ENCODE results near the gene ZNF570. TPM values are rescaled to one million over a fixed set of nuclear protein-coding genes. Genes with fewer than 3 reads are reported as not detected.

The ZNF570 gene
- total RNA-seq, 1 donor from 2014 or later: 6.8 TPM

DNA sequence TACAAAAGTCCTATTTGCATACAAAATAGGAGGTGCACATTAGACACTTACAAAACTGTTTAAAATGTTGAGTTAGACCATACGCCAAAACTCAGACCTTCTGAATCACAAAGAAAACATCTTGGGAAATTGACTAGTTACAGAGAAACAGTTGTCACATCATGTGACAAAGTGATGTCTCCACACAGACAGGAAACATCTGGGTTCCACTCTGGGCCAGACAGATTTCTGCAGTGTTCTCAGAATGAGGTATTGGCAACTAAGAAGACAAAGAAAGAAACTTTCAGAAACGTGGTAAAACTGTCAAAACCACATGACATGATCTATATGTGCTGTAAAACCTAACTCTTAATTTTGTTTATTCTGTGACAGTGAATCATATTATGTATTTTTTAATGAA is 44.2 kb downstream of the ZNF570 start:
- peaks cover 49% of the 10 kb centered on the region for H3K36me3 Mint-ChIP-seq (ENCODE audit: low read depth)
- TF ChIP-seq, protein P1, sequence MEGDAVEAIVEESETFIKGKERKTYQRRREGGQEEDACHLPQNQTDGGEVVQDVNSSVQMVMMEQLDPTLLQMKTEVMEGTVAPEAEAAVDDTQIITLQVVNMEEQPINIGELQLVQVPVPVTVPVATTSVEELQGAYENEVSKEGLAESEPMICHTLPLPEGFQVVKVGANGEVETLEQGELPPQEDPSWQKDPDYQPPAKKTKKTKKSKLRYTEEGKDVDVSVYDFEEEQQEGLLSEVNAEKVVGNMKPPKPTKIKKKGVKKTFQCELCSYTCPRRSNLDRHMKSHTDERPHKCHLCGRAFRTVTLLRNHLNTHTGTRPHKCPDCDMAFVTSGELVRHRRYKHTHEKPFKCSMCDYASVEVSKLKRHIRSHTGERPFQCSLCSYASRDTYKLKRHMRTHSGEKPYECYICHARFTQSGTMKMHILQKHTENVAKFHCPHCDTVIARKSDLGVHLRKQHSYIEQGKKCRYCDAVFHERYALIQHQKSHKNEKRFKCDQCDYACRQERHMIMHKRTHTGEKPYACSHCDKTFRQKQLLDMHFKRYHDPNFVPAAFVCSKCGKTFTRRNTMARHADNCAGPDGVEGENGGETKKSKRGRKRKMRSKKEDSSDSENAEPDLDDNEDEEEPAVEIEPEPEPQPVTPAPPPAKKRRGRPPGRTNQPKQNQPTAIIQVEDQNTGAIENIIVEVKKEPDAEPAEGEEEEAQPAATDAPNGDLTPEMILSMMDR (IDR thresholded peaks at IDR 0.05): no peak
- DNase-seq (ENCODE audit: low spot score): no peak
- H3K9me3 Mint-ChIP-seq (ENCODE audit: low read depth): peaks cover 33% of the 10 kb centered on the region
- no peak overlapping the region for H3K4me3 Mint-ChIP-seq (ENCODE audit: unreplicated experiment)
- H3K27ac Mint-ChIP-seq (ENCODE audit: unreplicated experiment): no peak overlapping the region
- H3K27me3 Mint-ChIP-seq (ENCODE audit: low read depth): no peaks in the 10 kb centered on the region
- no peaks in the 10 kb centered on the region for H3K4me1 Mint-ChIP-seq (ENCODE audit: low read depth)

DNA sequence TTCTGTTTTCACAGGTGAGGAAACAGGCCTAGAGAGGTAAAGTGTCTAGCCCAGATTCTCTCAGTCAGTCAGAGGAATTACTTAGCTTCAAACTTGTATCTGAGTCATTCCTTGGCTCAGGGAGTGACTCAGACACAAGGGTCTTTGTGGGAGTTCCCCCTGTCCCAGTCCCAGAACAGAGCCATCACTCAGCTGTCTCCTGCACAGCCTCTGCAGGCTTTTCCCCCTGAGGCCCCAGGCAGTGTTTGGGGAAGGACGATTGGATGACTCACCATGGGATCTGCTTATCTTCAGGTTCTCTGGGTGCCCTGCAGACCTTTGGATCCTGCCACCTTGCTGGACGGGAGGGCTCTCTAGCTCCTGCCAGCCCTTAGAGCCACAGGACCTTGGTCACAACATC is 50.7 kb downstream of the ZNF570 start:
- Mint-ChIP-seq H3K9me3 (ENCODE audit: low read depth) (peaks cover 29% of the 10 kb centered on the region), H3K27ac (ENCODE audit: unreplicated experiment) (no peak overlapping the region), H3K4me1 (ENCODE audit: low read depth) (no peaks in the 10 kb centered on the region), H3K27me3 (ENCODE audit: low read depth) (no peaks in the 10 kb centered on the region), H3K36me3 (ENCODE audit: low read depth) (peaks cover 53% of the 10 kb centered on the region), H3K4me3 (ENCODE audit: unreplicated experiment) (no peak overlapping the region)
- TF ChIP-seq, protein P1 (IDR thresholded peaks at IDR 0.05): no peak
- DNase-seq (ENCODE audit: low spot score): no peak

DNA sequence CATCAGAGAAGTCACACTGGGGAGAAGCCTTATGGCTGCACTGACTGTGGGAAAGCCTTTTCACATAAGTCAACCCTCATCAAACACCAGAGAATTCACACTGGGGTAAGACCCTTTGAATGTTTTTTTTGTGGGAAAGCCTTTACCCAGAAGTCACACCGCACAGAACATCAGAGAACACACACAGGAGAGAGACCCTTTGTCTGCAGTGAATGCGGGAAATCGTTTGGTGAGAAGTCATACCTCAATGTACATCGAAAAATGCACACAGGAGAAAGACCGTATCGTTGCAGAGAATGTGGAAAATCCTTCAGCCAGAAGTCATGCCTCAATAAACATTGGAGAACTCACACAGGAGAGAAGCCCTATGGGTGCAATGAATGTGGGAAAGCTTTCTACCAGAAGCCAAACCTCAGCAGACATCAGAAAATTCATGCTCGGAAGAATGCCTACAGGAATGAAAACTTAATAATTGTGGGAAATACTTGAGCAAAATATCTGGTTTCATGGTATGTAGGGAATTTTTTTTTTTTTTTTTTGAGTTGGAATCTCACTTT is 68.3 kb downstream of the ZNF570 start:
- TF ChIP-seq, protein P1 (IDR thresholded peaks at IDR 0.05): no peak
- DNase-seq (ENCODE audit: low spot score): no peak
- Mint-ChIP-seq H3K4me3 (ENCODE audit: unreplicated experiment) (no peak overlapping the region), H3K27me3 (ENCODE audit: low read depth) (no peaks in the 10 kb centered on the region), H3K4me1 (ENCODE audit: low read depth) (no peaks in the 10 kb centered on the region), H3K9me3 (ENCODE audit: low read depth) (peaks cover 59% of the 10 kb centered on the region), H3K36me3 (ENCODE audit: low read depth) (peaks cover 65% of the 10 kb centered on the region), H3K27ac (ENCODE audit: unreplicated experiment) (no peak overlapping the region)

Other genes starting within 250 kb of the ZNF570 start
- 5.4 to 7.4 TPM (median 5.8 TPM) in 3 replicates for gene ZNF527, start 98.3 kb upstream of the ZNF570 start, total RNA-seq
- gene ZNF569, start 1.9 kb upstream of the ZNF570 start, total RNA-seq: 6.8 to 9.6 TPM (median 7.4 TPM) in 3 replicates
- 7.9 to 14.3 TPM (median 8.5 TPM) in 3 replicates for gene ZNF793, start 37.6 kb downstream of the ZNF570 start, total RNA-seq
- gene ZNF571, start 125.4 kb downstream of the ZNF570 start, total RNA-seq: 4.9 to 5.7 TPM (median 5.2 TPM) in 3 replicates
- gene ZNF540, start 125.5 kb downstream of the ZNF570 start, total RNA-seq: 1.3 to 3.2 TPM (median 1.4 TPM) in 3 replicates
- 10.7 to 18.3 TPM (median 15.1 TPM) in 3 replicates for gene ZFP30, start 186.1 kb downstream of the ZNF570 start, total RNA-seq

All from chondrocyte (in vitro differentiated cells).